ENCODE data around the gene DNAJC12.

The DNAJC12 gene

GRCh38 chr10:67760272-67760671, 77.7 kb downstream of the DNAJC12 start:
- no peak for DNase-seq
